ENCODE results near the gene NFE2L2. TPM values are rescaled to one million over a fixed set of nuclear protein-coding genes. Genes with fewer than 3 reads are reported as not detected.
"Not testable (repeated sequence)": the region's sequence is repeated elsewhere in the genome, so short reads cannot be mapped to it uniquely, and the experiment has no call there.

Gene NFE2L2
- total RNA-seq, 1 experiment from 2014 or later: 26.3 TPM

GRCh38 chr2:177266955-177267354 is 2.4 kb upstream of the NFE2L2 start:
- ChIA-PET POLR2A (interaction anchor here (1.0 kb wide), 1 partner anchor 22 kb away, joined by 3 read pairs; no protein-coding TSS in a partner anchor), CTCF (interaction anchor here (1.2 to 4.8 kb wide), 2 partner anchors 14 to 102 kb away, joined by 4 to 34 read pairs; no protein-coding TSS in a partner anchor)
- not testable (repeated sequence) for DNase-seq (ENCODE audit: low spot score); H3K36me3 Mint-ChIP-seq; H3K9me3 Mint-ChIP-seq; ATAC-seq; H3K27me3 Mint-ChIP-seq (ENCODE audit: low read depth); H3K4me3 Mint-ChIP-seq; H3K27ac Mint-ChIP-seq
- peaks cover 29% of the 10 kb centered on the region for H3K4me1 Mint-ChIP-seq

GRCh38 chr2:177265824-177266817 is 1.6 kb upstream of the NFE2L2 start:
- Mint-ChIP-seq H3K4me1 (peaks cover 37% of the 10 kb centered on the region), H3K27me3 (ENCODE audit: low read depth) (no peaks in the 10 kb centered on the region), H3K36me3 (no peaks in the 10 kb centered on the region), H3K27ac (no peak overlapping the region), H3K9me3 (no peaks in the 10 kb centered on the region), H3K4me3 (peak overlapping the region; percentile 83)
- POLR2A ChIA-PET: interaction anchor here (1.5 kb wide), 2 partner anchors 68 to 434 kb away, joined by 4 to 6 read pairs; no protein-coding TSS in a partner anchor
- no peak for DNase-seq (ENCODE audit: low spot score)
- TF ChIP-seq TEAD4 (CRISPR knock-in tag; IDR thresholded peaks at IDR 0.05) (no peak), GABPB1 (CRISPR knock-in tag; IDR thresholded peaks at IDR 0.05) (peak; percentile 37; the same call in 1 of the 2 replicates)
- no peak for ATAC-seq
- CTCF ChIA-PET: interaction anchor here (1.4 to 4.8 kb wide), 3 partner anchors 67 to 102 kb away, joined by 4 to 34 read pairs (median 9); no protein-coding TSS in a partner anchor

GRCh38 chr2:177264209-177264692 is 276 bp downstream of the NFE2L2 start:
- CTCF ChIA-PET: interaction anchor here (0.9 to 4.8 kb wide), 18 partner anchors 8 to 152 kb away, joined by 3 to 34 read pairs (median 4); partner anchors contain the start of gene HNRNPA3
- Mint-ChIP-seq H3K9me3 (no peaks in the 10 kb centered on the region), H3K36me3 (no peaks in the 10 kb centered on the region), H3K4me3 (peak overlapping the region; percentile 52), H3K27ac (no peak overlapping the region), H3K27me3 (ENCODE audit: low read depth) (no peaks in the 10 kb centered on the region), H3K4me1 (peaks cover 38% of the 10 kb centered on the region)
- ATAC-seq: peak; percentile 29
- DNase-seq (ENCODE audit: low spot score): peak; percentile 32
- POLR2A ChIA-PET: interaction anchor here (0.7 to 2.6 kb wide), 10 partner anchors 8 to 774 kb away, joined by 3 to 14 read pairs (median 5); partner anchors contain the start of genes AGPS and HNRNPA3
- no peak for TF ChIP-seq MYBL2 (CRISPR knock-in tag; IDR thresholded peaks at IDR 0.05)
- TF ChIP-seq ESRRA (CRISPR knock-in tag; IDR thresholded peaks at IDR 0.05; ENCODE audit: borderline replicate concordance): no peak; the same call in 1 of the 2 replicates
- no peak for TF ChIP-seq ATF6 (CRISPR knock-in tag; IDR thresholded peaks at IDR 0.05)
- TF ChIP-seq ZBTB21 (CRISPR knock-in tag; IDR thresholded peaks at IDR 0.05; ENCODE audit: borderline replicate concordance): no peak
- TF ChIP-seq ZNF219 (CRISPR knock-in tag; IDR thresholded peaks at IDR 0.05; ENCODE audit: borderline replicate concordance): 0 out of 2 replicates have a peak, but pooled peaks have one; percentile 56
- no peak for TF ChIP-seq ZNF532 (CRISPR knock-in tag; IDR thresholded peaks at IDR 0.05; ENCODE audit: borderline replicate concordance)
- no peak for TF ChIP-seq RELA (CRISPR knock-in tag; IDR thresholded peaks at IDR 0.05; ENCODE audit: borderline replicate concordance)
- peak; percentile 74 for TF ChIP-seq TEAD1 (CRISPR knock-in tag; IDR thresholded peaks at IDR 0.05)
- TF ChIP-seq USF2 (CRISPR knock-in tag; IDR thresholded peaks at IDR 0.05): no peak
- TF ChIP-seq ZNF317 (CRISPR knock-in tag; IDR thresholded peaks at IDR 0.05; ENCODE audit: borderline replicate concordance, low read depth): no peak
- TF ChIP-seq ELF4 (CRISPR knock-in tag; IDR thresholded peaks at IDR 0.05; ENCODE audit: low read depth): no peak
- 0 out of 2 replicates have a peak, but pooled peaks have one; percentile 14 for TF ChIP-seq USF1 (CRISPR knock-in tag; IDR thresholded peaks at IDR 0.05)
- TF ChIP-seq FOXP1 (CRISPR knock-in tag; IDR thresholded peaks at IDR 0.05; ENCODE audit: borderline replicate concordance): no peak
- TF ChIP-seq HMGXB4 (CRISPR knock-in tag; IDR thresholded peaks at IDR 0.05): 0 out of 2 replicates have a peak, but pooled peaks have one; percentile 23
- TF ChIP-seq JUN (CRISPR knock-in tag; IDR thresholded peaks at IDR 0.05): 0 out of 2 replicates have a peak, but pooled peaks have one; percentile 46
- 0 out of 2 replicates have a peak, but pooled peaks have one; percentile 38 for TF ChIP-seq TEAD4 (CRISPR knock-in tag; IDR thresholded peaks at IDR 0.05)
